Neural progenitor cell (in vitro differentiated cells): ENCODE data around the gene SEMA6B. TPM values are rescaled to one million over a fixed set of nuclear protein-coding genes. Genes with fewer than 3 reads are reported as not detected.

Source experiments
- DNase-seq: peaks from one replicate; pipeline ENCODE4 v3.0.0-alpha.2; 2016; ENCODE audit warnings: low spot score
- H2AFZ ChIP-seq: fragments of 200-600 bp; sonication (generic); replicated peaks from 2 replicates; pipeline ENCODE4 v1.6.1; 2016; ENCODE audit warnings: antibody characterized with exemption
- H3F3A ChIP-seq: fragments of 200-600 bp; sonication (generic); 2 replicates; pipeline ENCODE4 v1.6.1; 2016; ENCODE audit warnings: antibody characterized with exemption, low read depth
- H3K27ac ChIP-seq: fragments of 200-600 bp; sonication (generic); 2 replicates; pipeline ENCODE4 v1.5.1; 2016; ENCODE audit warnings: mild to moderate bottlenecking
- H3K27me3 ChIP-seq: fragments of 200-600 bp; sonication (generic); 2 replicates; pipeline ENCODE4 v1.6.1; 2016; ENCODE audit warnings: mild to moderate bottlenecking, moderate library complexity
- H3K36me3 ChIP-seq: fragments of 200-600 bp; sonication (generic); 2 replicates; pipeline ENCODE4 v1.5.1; 2016
- H3K4me1 ChIP-seq: fragments of 200-600 bp; sonication (generic); 2 replicates; pipeline ENCODE4 v1.6.1; 2016; ENCODE audit warnings: mixed run types
- H3K4me2 ChIP-seq: fragments of 200-600 bp; sonication (generic); 2 replicates; pipeline ENCODE4 v1.6.1; 2016
- H3K4me3 ChIP-seq: fragments of 200-600 bp; sonication (generic); 2 replicates; pipeline ENCODE4 v1.5.1; 2016
- H3K79me2 ChIP-seq: fragments of 200-600 bp; sonication (generic); 2 replicates; pipeline ENCODE4 v1.6.1; 2016; ENCODE audit warnings: low read depth
- H3K9ac ChIP-seq: fragments of 200-600 bp; sonication (generic); 2 replicates; pipeline ENCODE4 v1.6.1; 2016
- H3K9me3 ChIP-seq: fragments of 200-600 bp; sonication (generic); 2 replicates; pipeline ENCODE4 v1.5.1; 2016; ENCODE audit warnings: low read depth
- H4K20me1 ChIP-seq: fragments of 200-600 bp; sonication (generic); 2 replicates; pipeline ENCODE4 v1.6.1; 2016; ENCODE audit warnings: low read depth
- H3K27ac Mint-ChIP-seq: 3 replicates; pipeline ENCODE4 v1.8.0; 2021; ENCODE audit warnings: mixed read lengths
- H3K27me3 Mint-ChIP-seq: 2 replicates; pipeline ENCODE4 v1.8.0; 2022; ENCODE audit warnings: low read depth, mild to moderate bottlenecking, inconsistent platforms, moderate library complexity, mixed read lengths; ENCODE audit not compliant: insufficient read depth
- H3K36me3 Mint-ChIP-seq: 3 replicates; pipeline ENCODE4 v1.8.0; 2021; ENCODE audit warnings: mixed read lengths
- H3K4me1 Mint-ChIP-seq: 3 replicates; pipeline ENCODE4 v1.8.0; 2021; ENCODE audit warnings: mixed read lengths
- H3K4me3 Mint-ChIP-seq: 3 replicates; pipeline ENCODE4 v1.8.0; 2021; ENCODE audit warnings: mild to moderate bottlenecking, moderate library complexity, mixed read lengths
- H3K9me3 Mint-ChIP-seq: 3 replicates; pipeline ENCODE4 v1.8.0; 2020; ENCODE audit warnings: mixed read lengths
- CTCF ChIP-seq: fragments of 200-600 bp; sonication (generic); IDR thresholded peaks from 2 replicates; pipeline ENCODE4 v1.5.1; 2017; ENCODE audit warnings: antibody characterized with exemption, mild to moderate bottlenecking
- EZH2 ChIP-seq: fragments of 200-600 bp; sonication (generic); IDR thresholded peaks from 2 replicates; pipeline ENCODE4 v1.6.1; 2017; ENCODE audit warnings: antibody characterized with exemption, mild to moderate bottlenecking, moderate library complexity
- EZH2phosphoT487 ChIP-seq: fragments of 200-600 bp; sonication (generic); IDR thresholded peaks from 2 replicates; pipeline ENCODE4 v1.6.1; 2017; ENCODE audit warnings: antibody characterized with exemption
- total RNA-seq: library from RNA; depleted of rRNA; stranded (reverse); fragments of >200 nt; gene quantifications from 2 replicates; pipeline ENCODE4 v1.2.3, GENCODE V29; 2015; ENCODE audit warnings: low replicate concordance

Gene SEMA6B
- total RNA-seq, 1 donor from 2014 or later = 22.6 TPM

- Histone ChIP-seq H3K4me1 (peaks cover 6% of the 10 kb centered on the region), H3K27ac (no peak overlapping the region), H3K4me2 (no peak overlapping the region), H3F3A (no peaks in the 10 kb centered on the region), H2AFZ (no peak overlapping the region), H4K20me1 (no peaks in the 10 kb centered on the region), H3K9ac (no peak overlapping the region), H3K79me2 (no peaks in the 10 kb centered on the region), H3K9me3 (no peaks in the 10 kb centered on the region), H3K36me3 (no peaks in the 10 kb centered on the region), H3K4me3 (no peak overlapping the region), H3K27me3 (peaks cover 26% of the 10 kb centered on the region)
- Mint-ChIP-seq H3K4me1 (peaks cover 3% of the 10 kb centered on the region), H3K27ac (no peak overlapping the region), H3K9me3 (peaks cover 3% of the 10 kb centered on the region), H3K36me3 (no peaks in the 10 kb centered on the region), H3K27me3 (peaks cover 14% of the 10 kb centered on the region), H3K4me3 (no peak overlapping the region)
- TF ChIP-seq CTCF = no peak
- no peak for TF ChIP-seq EZH2phosphoT487
- no peak for TF ChIP-seq EZH2
- DNase-seq = no peak
Measured at GRCh38 chr19:4515732-4516131, 43.8 kb downstream of the SEMA6B start.

- TF ChIP-seq CTCF (no peak), EZH2 (no peak), EZH2phosphoT487 (no peak)
- no peak overlapping the region for H3K4me3 ChIP-seq
- H3K4me1 Mint-ChIP-seq = no peaks in the 10 kb centered on the region
Measured at GRCh38 chr19:4513248-4513647, 46.2 kb downstream of the SEMA6B start.

GRCh38 chr19:4512070-4512469 lies 47.4 kb downstream of the SEMA6B start:
- H3K4me1 Mint-ChIP-seq = no peaks in the 10 kb centered on the region
- H3K27me3 ChIP-seq = peaks cover 26% of the 10 kb centered on the region

More at GRCh38 chr19:4513248-4513647, 46.2 kb downstream of the SEMA6B start:
- Histone ChIP-seq H3K9me3 (no peaks in the 10 kb centered on the region), H3K4me2 (no peak overlapping the region), H3K9ac (no peak overlapping the region), H3K79me2 (no peaks in the 10 kb centered on the region), H3K36me3 (no peaks in the 10 kb centered on the region), H4K20me1 (no peaks in the 10 kb centered on the region), H3K27ac (no peak overlapping the region), H3F3A (no peaks in the 10 kb centered on the region), H3K4me1 (peaks cover 6% of the 10 kb centered on the region), H2AFZ (no peak overlapping the region), H3K27me3 (peaks cover 26% of the 10 kb centered on the region)
- Mint-ChIP-seq H3K27me3 (peaks cover 12% of the 10 kb centered on the region), H3K4me3 (no peak overlapping the region), H3K36me3 (no peaks in the 10 kb centered on the region), H3K9me3 (no peaks in the 10 kb centered on the region), H3K27ac (no peak overlapping the region)
- DNase-seq = no peak

More at GRCh38 chr19:4512070-4512469, 47.4 kb downstream of the SEMA6B start:
- no peaks in the 10 kb centered on the region for H3F3A ChIP-seq
- no peaks in the 10 kb centered on the region for H3K36me3 ChIP-seq
- no peak for DNase-seq
- no peaks in the 10 kb centered on the region for H3K9me3 ChIP-seq
- H3K4me1 ChIP-seq = peaks cover 6% of the 10 kb centered on the region
- TF ChIP-seq CTCF (no peak), EZH2 (no peak), EZH2phosphoT487 (no peak)
- no peaks in the 10 kb centered on the region for H3K79me2 ChIP-seq
- H3K9ac ChIP-seq = no peak overlapping the region
- H3K4me3 ChIP-seq = no peak overlapping the region
- H4K20me1 ChIP-seq = no peaks in the 10 kb centered on the region
- Mint-ChIP-seq H3K9me3 (no peaks in the 10 kb centered on the region), H3K36me3 (no peaks in the 10 kb centered on the region), H3K27me3 (peaks cover 13% of the 10 kb centered on the region), H3K27ac (no peak overlapping the region), H3K4me3 (no peak overlapping the region)
- H2AFZ ChIP-seq = no peak overlapping the region
- no peak overlapping the region for H3K27ac ChIP-seq
- H3K4me2 ChIP-seq = no peak overlapping the region
